Measurements from ENCODE around the gene NINL.
A peak's percentile ranks its signal among the peaks of the same experiment; 100 is the strongest.

The NINL gene

DNA sequence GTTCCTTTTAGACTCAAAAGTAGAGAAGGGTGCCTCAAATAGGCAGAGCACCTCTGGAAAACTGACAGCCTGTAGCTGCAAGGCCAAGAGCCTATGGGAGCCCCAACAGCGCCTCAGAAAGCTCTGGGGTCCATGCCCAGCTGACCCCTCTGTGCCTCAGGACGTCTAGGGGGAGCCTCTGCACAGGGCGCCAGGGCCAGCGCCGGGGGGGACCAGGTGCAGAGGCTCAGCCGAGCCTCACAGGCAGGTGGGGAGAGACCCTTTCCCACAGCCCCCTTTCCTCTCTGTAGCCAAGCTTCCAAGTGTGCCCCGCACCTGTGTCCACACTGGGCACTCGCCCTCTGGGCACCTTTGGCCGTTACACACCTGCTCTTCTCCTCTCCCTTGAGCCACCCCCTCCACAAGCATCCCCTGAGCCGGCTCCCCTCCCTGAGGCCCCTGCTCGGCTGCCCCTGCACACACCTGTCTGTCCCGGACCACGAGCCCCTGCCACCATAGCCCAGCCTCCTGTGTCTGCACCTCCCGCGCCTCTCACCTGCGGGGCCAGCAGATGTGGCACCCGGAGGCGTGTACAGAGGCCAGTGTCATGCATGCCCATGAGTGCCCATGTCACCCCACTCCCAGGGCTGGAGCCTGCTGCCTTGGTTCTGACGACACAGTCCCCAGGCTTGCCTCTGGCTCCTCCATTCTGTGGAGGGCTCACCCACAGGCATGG, 124.6 kb downstream of the NINL start:
- no peak for DNase-seq

DNA sequence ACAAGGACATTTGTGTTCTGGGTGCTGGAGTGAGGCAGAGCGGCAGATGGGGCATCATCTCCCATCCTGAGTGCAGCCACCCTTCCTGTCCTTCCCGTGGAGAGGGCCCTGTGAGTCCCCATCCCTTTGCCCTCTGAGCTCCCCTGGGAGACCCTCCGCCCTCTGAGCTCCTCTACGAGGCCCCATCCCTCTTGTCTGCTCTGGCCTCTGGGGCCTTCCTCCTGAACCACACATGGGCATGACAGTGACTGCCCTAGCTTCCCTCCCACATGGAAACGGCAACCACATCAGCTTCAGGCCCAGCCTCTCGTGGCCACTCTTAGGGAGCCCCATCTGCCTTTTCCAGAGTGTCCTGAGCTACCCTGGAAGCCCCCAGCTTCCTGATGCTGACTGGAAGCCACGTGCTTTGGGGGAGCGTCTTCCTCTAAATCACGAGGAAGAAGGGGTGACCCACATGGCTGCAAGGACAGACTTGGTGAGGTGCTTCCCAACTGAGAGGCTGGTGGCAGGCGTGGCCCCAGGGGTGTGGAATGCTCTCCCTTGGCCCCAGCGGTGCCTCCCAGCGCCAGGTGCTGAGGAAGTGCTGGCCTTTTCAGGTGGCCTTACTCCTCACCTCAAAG, 125.3 kb downstream of the NINL start:
- no peak for DNase-seq

DNA sequence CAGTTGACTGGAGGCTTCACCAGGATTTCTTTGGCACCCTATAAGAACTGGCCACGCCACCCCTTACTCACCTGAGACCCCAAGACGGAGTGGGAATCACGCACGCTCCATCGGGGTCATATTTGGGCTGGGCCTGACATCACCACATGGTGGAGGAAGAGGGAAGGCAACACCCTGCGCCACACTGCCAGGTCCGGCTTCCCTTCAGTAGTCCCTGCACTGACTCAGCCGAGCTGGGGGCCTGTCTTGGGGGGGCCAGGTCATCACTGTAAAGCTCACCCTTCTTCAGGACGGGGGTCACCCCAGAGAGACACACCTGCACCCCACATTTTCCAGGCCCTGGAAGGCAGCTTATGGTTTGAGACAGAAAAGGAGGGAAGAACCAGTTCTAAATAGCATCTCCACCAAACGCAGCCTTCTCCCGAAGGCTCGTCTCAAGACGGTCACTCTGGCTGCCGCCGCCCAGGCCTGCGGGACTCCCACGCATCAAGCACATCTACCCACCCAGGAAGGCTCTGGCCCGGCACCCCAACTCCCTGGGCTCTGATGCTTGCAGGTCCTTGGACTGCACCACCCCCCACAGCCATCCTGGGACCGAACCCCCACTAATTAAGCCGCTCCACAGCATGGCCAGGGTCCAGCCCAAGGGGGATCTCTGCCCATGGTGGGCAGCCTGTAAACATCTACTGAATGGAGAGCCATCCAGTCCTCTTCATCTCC, 126.1 kb downstream of the NINL start:
- DNase-seq: no peak

DNA sequence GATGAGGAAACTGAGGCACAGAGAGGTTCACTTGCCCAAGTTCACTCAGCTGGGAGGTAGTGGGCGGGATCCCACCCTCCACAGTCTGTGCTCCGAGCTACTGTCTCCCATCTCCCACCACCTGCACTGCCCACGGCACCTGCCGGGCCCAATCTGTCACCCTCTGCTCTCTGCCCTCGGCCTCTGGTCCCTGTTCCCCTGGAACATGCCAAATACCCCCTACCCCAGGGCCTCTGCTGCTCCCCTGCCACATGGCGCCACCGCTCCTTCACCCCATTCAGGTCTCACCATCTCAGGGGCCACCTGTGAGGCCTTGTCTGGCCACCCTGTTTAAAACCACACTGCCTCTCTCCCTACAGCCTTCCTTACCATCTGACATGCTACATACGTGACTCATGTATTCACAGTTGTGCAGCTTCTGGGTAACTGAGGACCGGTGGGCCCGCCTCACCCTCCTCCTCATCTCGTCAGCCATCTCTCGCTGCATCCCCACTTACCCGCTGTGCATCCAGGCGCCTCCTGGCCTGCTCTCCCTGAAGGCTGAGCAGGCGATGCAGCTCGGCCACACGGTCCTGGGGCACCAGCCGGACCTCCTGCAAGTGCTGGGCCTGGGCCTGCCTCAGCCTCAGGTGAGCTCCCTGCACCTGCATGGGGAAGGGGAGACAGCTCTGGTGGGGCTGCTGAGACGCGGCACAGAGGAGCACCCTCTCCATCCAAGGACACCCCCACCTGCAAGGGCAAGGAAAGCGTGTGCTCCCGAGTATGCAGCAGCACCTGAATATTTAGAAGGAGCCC, 127.2 kb downstream of the NINL start:
- DNase-seq: no peak

DNA sequence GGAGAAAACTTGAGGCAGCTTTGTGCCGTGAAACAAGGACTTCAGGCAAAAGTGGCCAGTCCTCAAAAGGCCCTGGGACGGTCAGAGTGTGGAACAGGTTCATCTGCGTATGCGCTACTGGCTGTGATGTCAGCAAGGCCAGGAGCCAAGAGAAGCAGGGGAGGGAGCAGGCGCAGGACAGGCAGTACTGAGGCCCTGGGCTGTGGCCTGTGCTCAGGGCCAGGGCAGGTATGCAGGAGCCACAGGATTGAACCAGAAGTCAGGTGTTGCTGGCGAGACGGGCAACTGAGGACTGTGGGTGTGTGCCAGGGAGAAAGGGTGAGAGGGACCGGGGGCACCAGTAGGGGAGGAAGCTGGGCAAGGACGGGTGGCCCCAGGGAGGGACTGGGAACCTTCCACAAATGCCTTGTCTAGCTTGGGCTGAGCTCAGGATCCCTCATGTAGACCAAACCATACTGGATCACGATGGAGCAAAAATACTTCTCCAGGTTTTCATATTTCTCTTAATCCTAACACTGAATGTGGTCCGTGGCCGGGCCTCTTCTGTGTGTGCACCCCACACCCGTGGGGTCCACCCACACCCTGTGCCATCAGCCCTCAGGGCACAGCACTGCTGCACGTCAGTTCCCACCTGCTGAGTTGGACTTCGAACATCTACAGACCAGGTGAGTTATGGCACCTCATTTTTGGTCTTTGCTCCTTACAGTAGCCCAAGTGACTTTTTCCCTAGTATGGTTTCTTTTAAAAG, 131.0 kb downstream of the NINL start:
- DNase-seq: no peak

DNA sequence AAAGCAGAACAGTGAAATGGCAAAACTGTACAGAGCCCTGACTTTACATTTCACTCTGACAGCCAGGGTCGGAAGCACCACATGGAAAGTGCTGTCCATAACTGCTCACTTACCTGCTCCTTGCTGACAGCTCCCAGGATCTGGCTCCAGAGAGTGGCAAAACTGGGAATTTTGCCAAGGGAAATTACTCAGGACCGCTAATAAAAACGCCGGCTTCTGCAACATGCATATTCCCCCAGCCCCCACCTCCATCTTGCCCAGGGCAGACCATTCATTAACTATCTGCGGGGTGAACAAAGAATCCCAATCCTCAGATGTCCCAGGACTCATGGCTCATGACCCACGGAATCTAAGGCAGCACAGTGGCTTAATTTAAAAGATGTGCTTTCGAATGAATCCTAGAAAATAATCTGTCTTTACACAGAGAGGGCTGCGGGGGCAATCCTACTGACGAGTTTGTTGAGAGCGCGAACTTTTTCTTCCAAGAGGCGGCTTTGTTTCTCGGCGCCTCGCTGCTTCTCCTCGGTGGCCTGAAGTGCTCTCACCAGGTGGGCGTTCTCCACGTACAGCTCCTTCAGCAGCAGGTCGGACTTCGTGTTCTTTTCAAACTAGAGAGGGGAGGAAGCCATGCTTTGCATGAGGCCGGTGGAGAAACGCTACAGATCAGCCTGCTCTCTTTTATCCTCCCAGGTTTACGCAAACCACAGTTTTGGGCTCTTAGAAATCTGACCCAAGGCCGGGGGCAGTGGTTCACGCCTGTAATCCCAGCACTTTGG, 132.1 kb downstream of the NINL start:
- peak; percentile 85 for DNase-seq

DNA sequence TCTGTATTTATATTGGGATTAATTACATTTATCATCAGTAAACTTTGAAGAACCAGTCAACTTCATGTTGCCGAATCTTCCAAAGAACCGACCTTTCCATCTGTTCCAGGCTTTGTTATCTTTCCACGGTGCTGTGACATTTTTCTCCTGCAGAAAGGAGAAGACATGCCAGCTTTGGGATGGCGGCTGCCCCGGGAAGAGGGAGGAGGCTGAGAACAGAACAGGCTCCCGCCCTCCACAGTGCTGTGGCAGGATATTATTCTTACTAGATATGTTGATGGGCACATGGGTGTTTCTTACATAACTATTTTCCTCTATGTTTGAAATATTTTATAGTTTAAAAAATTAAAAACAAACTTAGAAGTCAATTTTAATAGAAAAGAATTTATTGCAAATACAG, 133.0 kb downstream of the NINL start:
- DNase-seq: no peak

DNA sequence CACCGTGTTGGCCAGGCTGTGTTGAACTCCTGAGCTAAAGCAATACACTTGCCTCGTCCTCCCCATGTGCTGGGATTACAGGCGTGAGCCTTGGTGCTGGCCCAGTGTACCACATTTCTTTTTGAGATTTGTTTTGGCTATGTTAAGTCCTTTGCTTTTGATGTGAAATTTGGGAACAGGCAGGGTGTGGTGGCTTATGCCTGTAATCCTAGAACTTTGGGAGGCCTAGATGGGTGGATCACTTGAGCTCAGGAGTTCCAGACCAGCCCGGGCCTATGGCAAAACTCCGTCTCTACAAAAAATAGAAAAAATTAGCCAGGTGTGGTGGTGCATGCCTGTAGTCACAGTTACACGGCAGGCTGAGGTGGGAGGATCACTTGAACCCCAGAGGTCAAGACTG, 137.7 kb downstream of the NINL start:
- no peak for DNase-seq

DNA sequence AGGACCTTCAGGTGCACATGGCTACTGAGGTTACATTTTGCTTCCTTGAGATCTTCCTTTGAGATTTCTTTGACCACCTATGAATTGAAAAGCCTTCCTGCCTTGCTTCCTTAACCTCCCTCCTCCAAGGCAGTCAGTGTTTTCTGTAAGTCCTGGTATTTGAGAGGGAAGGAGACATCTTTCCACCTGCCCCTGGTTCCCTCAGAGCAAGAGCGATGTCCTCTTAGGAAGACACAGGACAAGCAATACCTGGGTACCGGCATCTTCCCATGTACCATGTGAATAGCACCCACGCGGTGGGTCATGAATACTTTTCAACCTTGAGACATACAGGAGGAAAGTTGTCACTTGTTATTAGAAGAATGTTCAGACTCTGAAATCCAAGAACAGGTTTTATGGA, 140.8 kb downstream of the NINL start:
- DNase-seq: no peak

DNA sequence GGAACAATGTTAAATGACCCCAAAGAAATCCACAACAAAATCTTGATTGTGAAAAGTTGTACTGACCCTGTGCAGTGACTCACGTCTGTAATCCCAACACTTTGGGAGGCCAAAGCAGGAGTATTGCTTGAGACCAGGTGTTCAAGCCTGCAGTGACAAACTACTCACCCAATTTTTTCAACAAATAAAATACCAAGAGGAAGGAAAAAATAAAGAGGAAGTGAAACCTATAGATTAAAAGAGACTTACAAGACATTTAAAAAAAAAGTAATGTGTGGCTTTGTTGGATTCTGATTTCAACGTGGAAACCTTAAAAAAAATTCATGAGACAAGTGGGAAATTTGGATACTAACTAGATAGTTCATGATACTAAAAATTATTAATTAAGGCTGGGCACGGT, 146.0 kb downstream of the NINL start:
- no peak for DNase-seq

DNA sequence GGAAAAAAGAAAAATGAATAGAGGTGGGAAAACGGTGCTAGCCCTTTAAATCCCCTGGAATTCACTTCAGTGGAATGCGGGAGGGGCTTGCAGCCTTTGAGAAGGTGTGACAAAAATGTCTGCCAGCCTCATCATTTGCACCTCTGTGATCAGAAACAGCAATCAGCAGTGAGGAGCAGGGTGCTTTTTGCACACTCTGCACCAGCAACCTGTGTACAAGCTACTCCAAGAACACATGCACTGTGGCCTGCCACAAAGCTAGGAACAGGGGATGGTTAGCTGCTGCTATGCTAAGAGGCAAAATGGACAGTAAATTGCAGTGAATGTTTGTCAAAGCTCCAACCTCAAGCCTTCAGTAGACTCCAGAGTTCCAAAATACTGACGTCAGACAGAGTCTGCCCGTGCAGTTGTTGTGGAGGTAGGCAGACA, 148.2 kb downstream of the NINL start:
- DNase-seq: no peak

DNA sequence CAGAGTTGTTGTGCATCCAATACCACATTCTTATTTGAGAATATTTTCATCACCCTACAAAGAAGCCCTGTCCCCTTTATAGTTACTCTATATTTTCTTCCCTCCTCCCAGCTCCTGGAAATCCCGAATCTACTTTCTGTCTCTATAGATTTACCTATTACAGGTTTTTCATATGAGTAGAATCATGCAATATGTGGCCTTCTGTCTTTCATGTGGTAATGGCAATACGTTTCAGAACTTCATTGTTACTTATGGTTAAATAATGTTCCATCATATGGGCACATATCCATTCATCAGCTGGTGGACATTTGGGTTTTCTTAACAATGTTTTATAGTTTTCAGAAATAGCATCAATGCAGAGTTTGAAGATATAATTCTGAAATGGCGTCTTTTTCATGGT, 160.8 kb downstream of the NINL start:
- no peak for DNase-seq

DNA sequence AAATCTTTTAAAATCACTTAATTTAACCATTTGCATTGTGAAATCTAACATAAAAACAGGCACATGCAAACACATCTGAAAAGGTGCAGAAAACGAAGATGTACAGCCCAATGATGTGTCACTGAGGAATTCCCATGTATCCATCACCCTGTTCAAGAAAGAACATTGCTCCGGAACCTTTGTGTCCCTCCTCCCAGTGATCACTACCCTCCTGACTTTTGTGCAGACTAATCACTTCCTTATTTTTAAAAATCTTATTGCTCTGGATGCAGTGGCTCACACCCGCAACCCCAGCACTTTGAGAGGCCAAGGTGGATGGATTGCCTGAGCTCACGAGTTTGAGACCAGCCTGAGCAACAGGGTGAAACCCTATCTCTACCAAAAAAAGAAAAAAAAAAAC, 163.3 kb downstream of the NINL start:
- DNase-seq: no peak

DNA sequence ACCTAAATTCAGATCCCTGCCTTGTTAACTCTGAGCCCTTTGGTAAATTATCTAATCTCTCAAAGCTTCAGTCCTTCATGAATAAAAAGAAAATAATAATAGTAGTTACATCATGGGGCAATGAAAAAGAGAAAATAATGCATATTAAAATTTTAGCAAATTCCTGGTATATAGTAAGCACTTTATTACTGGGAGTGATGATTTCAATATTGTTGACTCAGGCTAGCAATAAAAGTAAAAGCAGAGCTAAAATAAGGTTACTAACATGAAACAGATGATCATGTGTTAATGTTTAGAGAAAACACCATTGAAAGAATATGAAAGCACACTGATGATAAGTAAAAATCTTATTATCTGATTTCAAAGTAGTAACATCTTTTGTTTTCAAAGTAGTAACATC, 164.2 kb downstream of the NINL start:
- no peak for DNase-seq

DNA sequence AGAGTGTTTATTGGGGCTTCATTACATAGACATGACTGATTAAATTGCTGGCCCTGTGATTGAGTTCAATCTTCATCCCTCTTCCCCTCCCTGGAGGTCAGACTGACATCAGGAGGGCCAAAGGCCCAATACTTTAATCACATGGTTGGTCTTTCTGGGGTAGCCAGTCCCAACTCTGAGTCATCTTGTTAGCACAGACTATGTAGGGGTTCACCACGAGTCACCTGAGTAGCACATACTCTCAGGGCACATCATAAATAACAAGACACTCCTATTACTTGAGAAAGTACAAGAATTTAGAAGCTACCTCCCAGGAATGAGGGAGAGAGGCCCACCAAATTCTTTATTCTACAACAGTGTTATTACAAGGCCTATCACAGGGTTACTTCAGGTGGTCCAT, 166.6 kb downstream of the NINL start:
- no peak for DNase-seq

DNA sequence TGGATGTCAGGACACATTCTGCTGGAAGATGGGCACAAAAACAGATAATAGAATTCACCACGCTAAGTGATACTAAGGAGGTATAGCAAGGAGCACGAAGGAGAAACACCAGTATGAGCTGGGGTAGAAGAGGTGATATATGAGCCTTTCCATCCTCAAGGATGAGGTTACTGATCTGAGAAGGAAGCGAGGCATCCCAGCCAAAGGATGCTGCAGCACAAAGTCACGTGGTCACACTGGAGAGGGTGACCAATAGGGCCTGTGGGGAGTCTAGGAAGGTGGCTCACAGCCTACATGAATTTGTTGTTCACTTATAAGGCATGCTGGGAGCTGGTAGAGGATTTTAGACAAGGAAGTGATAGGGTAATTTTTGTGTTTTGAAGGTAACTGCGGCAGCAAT, 176.4 kb downstream of the NINL start:
- no peak for DNase-seq

DNA sequence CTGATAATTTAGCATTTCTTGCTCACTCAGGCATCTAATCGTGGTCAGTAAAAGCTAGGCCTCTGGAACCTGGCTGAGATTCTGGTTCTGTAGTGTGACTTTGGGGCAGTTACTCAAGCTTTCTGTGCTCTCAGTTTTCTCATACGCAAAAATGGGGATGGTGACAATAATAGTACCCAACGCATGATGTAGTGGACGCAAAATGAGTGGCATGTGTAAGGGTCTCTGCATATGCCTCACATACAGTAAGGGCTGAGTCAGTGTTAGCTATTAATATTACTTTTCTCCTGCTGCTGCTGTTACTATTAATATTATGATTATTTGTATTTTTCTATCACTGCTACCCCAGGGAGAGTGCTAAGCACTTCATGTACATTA, 177.2 kb downstream of the NINL start:
- peak; percentile 32 for DNase-seq

DNA sequence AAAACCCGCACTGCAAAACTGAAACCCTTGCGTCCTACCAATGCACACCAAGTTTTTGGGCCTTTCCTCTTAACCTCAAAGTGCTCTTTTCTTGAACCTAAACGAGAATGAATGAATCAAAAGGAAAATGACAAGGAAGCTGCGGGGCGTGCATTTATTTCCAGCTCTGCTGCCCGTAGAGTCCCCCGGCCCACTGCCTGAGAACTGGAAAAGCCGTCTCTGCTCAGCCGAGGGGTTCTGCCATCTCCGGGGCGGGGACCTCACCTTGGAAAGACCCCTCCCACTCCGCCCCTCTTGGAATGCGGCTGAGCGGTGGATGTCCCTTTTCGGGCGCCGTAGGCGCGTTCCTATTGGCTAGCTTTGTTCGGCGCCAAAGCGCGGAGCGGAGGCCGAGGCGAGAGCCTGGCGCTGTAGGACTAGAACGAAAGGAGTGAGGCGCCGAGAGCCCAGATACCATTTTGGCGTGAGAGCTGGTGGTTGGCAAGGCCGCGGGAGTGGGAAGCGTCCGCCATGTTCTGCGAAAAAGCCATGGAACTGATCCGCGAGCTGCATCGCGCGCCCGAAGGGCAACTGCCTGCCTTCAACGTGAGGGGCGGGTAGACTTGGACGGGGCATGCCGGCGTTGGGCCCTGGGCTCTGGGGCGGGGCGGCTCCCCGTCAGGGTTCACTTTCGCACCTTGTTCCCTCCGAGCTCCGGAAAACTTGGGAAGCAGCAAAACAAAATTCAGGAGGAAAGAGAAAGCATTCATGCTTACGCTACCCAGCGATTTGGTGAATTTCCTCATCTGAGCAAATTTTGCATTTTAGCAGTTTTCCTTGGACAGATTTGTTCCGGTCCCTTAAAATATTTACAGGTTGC, 177.8 kb downstream of the NINL start, which contains the start of gene GINS1:
TSS of gene GINS1 (plus strand) at position 363 of the 859 bp plus-strand sequence. CDS start at position 511, 148 bp downstream.
- DNase-seq: peak; percentile 98
